ENCODE data around the gene MEGF9.

MEGF9 gene

DNA sequence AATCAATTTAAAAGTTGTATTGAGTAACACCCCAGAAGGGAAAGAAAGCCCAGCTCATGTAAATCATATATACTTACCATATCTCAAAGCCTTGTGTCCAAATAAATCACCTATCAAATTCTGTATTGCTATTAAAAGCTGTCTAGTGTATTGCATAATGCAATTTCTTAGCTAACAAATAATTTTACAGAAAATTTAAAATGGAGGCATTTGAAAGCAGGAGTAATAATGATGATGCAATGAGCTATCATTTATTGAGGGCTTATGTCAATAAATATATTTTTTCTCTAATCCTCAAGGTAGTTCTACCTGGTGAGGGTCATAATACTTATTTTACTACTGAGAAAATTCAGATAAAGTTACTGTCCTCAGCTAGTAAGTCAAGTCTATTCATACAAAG is 91.5 kb downstream of the MEGF9 start:
- DNase-seq (ENCODE audit: low spot score), result no peak

DNA sequence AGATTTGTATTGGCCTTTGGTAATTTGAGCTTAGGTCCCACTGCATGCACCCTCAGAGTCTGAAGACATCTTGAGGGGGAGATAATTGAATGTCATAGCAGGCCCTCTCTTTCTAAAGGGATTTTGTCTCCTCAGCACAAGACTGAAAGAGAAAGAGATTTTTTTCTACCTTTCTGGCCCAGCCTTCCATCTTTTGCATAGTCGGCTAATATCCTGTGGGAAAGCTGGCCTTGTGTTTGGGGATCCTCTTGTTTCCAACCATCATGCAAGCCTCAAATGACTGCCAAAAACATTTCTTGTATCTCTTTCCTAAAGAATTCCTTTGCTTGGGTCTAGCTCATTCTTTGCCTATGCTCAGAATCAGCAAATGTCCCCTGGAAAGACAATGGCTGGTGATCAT is 92.3 kb downstream of the MEGF9 start:
- no peak for DNase-seq (ENCODE audit: low spot score)

DNA sequence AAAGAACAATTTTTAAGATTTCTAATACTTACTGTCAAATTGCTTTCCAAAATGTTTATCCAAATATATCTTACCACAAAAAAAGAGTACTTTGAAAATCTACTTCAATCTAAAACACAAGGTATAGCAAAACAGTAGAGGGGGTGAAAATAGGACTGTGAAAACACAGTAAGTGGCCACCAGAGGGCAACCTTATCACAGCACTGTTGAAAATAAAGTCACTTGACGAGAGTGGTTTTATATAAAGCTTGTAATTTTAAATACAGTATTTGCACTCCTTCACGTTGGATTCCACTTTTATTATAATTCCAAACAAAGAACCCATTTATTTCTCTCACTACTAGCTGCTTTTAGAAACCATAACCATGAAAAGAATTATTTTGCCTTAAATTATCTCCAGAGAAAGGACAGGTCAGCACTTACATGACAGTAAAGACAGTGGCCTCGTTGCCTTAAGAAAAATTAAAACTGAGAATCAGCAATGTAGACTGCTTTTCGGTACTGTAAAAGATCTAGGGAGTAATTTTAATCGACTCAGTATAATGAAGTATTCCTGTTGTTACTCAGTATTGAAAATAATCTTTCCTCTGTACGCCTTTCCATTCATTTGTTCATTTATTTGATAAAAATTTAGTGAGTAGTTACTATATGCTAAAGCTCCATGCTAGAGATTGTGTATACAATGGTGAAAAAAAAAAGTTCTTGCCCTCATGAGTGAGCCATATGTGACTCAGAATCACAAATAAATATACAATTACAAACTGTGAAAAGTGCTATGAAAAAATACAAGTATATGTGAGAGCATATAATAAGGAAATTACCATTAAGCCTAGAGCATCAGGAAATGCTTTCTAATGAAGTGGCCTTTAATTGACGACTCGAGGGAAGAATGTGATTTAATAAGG is 94.3 kb downstream of the MEGF9 start:
- DNase-seq (ENCODE audit: low spot score), result peak; percentile 67

DNA sequence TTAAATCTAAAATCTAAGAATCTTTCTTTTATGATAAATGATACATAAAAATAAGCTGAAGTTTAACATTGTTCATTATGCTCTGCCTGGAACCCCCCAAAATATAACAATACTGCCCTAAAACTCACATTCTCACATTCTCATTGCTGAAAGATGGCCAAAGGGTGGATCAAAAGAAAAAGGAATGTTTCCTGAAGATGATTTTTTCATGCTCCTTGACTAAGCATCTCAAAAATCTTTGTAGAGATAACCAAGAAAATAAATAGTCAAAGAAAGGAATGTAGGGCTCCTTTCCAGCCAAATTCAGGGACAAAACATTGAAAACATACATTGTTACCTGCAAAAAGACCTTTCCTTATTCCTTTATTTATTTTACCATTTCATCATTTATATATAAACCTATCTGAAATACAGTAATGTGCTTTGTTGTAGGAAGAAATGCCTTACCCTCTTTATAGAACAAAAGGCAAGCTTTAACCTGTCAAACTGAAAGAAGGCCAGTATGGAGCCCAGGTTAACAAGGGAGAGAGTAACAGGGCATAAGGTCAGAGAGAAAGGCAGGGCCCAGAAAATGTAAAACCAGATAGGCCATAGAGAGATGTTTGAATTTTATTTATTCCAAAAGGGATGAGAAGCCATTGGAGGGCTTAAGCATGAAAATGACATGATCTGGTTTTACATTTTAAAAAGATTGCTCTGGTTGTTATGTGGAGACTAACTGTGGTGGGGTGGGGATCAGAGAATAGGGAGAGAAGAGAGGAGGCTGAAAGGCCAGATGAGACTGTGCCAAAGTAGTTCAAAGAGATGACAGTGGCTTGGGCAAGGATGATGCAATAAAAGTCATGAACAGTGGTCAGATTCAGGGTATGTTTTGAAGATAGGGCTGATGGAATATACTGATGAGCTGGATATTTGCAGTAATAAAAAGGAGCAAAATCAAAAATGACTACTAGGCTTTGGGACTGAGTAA is 97.0 kb downstream of the MEGF9 start:
- DNase-seq (ENCODE audit: low spot score), result peak; percentile 67

DNA sequence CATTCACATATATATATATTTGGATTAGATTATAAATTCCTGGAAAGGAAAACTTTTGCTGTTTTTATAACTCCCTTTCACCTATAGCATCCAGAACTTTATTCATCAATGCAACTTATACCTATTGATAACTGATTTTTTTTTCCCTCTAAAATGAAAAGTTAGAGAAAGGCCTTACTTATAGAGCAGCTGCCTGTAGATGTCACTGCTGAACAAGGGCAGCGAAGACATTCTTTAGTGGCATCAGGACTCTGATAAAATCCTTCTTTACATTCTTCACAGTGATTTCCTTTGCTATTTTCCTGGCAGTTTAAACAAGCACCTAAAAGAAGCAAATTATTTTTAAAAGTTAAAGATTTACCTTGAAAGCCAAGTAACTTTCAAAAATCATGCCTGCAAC is 102.1 kb downstream of the MEGF9 start:
- no peak for DNase-seq (ENCODE audit: low spot score)

DNA sequence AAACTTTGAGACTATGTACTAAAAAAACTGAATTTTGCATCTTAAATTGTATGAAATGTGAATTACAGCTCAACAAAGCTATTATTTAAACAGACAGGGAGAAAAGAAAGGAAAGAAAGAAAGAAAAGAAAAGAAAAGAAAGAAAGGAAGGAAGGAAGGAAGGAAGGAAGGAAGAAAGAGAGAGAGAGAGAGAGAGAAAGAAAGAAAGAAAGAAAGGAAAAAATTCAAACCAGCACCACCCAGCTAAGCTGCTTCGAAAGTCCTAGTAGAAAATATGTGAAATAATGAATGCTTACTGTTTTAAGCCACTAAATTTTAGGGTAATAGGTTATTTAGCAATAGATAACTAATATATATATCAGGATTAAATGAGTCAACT is 102.6 kb downstream of the MEGF9 start:
- no peak for DNase-seq (ENCODE audit: low spot score)

DNA sequence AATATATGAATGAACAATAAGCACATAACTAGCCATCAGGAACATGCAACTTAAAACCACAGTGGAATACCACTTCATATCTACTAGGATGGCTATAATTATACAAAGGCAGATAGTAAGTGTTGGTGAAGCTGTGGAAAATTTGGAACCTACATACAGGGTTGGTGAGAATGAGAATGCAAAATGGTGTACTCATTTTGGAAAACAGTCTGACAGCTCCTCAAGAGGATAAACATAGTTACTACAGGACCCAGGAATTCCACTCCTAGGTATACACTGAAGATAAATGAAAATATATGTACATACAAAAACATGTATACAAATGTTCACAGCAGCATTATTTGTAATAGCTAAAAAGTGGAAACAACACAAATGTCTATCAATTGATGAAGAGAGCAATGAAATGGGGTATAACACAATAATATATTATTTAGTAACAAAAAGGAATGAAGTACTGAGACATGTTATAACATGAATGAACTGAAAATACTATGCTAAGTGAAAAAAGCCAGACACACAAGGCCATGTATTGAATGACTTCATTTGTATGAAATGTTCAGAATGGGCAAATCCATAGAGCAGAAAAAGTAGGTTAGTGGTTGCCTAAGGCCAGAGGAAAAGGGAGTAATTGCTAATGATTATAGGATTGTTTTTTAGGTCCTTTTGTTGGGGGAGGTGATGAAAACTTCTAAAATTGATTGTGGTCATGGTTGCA is 103.1 kb downstream of the MEGF9 start:
- no peak for DNase-seq (ENCODE audit: low spot score)

DNA sequence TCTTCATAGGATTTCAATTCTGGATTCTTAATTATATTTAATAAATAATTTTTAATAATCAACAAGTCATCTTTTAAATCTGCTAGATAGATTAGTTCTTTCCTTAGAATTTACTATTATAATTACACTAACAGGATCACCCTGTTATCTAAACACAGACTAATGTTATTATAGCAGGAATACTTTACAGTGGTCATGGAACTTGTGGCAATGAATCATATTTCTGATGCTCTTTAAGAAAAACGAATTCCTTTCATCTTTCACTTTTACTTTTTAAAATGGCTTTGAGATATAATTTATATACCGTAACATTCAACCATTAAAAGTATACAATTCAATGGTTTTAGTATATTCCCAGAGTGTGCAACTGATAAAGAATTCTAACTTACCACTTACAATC is 104.6 kb downstream of the MEGF9 start:
- DNase-seq (ENCODE audit: low spot score), result no peak

DNA sequence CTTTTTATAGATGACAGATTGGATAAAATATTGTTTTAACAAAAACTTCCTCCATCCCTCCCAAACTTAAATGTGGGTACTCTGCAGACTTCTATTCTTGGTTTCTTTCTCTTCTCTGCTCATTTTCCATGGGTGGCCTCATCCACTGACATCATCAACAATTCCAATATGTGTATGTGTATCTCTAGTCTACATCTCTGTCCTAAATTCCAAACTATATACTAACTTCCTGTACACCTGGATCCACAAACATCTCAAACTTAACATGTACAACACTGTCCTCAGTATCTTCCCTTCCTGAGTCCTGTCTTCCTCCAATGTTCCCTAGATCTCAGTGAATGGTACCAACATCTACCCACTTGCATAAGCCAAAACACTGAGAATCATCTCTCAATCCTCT is 105.8 kb downstream of the MEGF9 start:
- no peak for DNase-seq (ENCODE audit: low spot score)

DNA sequence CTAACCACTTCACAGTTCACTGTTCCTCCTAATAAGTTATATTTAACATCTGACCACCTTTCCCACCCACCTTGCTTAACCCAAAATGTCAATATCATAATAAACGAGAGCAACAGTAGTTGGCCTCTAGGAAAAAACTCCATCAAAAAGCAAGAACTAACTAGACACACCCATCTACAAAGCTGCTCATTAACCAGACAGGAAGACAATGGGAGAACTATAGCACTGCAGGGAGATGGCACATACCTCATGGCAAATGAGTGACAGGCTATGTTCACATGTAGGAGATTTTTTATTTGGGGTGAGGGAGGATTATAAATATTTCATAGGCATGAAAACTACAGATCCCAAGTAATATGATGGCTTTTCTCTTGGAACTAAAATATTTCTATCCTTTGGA is 110.7 kb downstream of the MEGF9 start:
- peak; percentile 68 for DNase-seq (ENCODE audit: low spot score)

DNA sequence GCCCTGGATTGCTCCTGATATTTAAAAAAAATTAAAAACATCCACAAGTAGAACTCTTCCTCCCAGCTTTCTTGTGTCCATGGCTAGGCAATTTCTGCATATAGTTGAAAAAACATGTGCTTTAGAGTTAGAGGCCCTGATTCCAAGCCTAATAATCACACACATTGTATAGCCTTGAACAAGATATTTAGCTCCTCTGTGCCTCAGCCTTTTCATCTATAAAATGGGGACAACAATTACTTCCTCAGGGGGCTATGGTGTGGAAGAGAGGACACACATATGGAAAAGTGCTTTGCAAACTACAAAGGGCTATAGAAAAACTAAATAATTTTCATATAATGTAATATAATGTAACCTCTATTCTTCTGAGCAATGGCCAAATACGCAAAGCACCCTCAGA is 111.3 kb downstream of the MEGF9 start:
- DNase-seq (ENCODE audit: low spot score), result no peak

DNA sequence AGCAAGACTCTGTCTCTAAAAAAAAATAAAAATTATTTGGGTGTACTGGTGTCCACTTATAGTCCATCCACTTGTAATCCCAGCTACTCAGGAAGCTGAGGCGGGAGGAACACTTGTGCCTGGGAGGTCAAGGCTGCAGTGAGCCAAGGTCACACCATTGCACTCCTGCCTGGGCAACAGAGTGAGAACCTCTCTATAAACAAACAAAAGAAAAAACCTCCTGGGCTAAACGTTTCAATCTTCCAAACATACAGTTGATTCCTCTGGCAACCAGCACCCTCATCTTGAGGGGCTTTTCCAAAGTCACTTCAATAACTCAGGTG is 120.4 kb downstream of the MEGF9 start:
- DNase-seq (ENCODE audit: low spot score), result no peak

DNA sequence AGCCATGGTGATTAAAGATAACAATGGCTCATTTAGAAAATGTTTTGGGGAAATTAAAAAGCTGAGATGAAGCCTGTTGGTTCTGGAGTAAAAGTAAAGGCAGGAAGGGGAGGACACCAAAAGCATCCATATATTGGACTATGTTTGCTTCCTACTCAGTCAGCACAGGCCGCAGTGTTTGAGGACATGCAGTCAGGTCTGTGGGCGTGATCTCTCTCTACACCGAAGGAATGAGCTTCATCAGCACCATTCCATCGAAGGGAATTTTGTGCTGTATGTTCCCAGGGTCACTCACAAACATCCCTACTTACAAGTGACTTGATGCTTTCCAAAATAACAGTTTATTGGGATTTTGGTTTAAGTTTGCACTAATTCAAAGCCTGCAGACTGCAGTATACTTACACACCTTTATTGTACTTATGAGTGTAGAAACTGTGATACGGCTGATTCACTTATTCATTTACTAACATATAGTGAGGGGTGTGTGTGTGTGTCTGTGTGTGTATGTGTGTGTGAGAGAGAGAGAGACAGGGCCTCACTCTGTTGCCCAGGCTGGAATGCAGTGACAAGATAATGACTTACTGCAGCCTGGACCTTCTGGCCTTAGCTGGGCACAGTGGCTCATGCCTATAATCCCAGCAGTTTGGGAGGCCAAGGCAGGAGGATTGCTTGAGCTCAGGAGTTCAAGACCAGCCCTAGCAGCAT is 120.9 kb downstream of the MEGF9 start:
- DNase-seq (ENCODE audit: low spot score), result no peak

DNA sequence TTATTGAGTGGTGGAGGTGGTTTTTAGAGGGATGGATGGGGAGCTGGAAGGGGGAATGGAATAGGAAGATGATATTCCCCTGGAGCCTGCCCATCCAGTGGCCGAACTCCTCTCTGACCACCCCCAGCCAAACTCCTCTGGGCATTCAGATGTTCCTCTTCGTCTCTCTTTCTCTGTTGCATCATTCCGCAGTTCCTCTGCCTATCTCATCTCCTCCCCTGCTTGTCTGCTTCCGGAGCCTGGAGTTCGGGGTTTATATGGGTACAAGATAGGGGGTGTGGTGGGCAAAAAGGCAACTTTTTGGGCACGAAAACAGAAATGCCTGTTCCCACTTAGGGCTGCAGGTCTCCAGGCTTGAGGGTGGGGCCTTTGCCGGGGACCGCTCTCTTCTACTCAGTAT is 122.1 kb downstream of the MEGF9 start:
- no peak for DNase-seq (ENCODE audit: low spot score)

DNA sequence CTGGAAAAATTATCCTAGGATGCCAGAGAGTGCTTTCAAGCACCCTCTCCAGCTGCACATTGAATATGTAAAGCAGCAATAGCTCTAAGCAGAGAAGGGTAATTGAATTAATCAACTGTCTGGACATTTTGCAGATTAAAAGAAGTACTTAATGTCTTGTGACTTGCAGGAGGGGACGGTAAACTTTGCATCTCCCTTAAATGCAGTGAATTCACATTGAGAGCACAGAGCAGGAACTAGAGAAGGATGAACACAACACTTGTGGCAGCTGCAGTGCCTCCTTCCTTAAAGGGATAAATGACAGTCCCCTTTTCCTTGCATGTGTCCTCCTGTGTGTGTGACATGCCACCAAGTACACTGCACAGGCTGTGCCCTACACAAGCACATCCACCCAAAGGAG is 126.9 kb downstream of the MEGF9 start:
- no peak for DNase-seq (ENCODE audit: low spot score)

DNA sequence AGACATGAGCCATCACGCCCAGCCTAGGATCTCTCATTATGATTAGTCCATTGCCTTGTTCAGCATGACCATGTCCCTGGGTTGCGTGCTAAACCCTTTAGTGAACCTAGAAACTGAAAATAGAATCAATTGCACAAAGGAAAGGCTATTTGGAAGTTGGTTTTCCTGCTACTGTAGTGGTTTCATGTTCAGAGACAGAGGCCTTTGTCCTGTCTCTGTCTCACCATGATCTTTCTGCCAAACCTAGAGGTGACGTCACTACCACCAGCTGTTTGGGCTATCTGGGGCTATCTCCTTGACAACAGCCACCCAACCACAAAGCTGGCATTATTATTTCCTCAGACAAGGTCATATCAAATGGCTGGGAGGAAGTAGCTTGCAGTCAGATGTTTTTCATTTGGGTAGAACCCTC is 130.3 kb downstream of the MEGF9 start:
- peak; percentile 86 for DNase-seq (ENCODE audit: low spot score)

DNA sequence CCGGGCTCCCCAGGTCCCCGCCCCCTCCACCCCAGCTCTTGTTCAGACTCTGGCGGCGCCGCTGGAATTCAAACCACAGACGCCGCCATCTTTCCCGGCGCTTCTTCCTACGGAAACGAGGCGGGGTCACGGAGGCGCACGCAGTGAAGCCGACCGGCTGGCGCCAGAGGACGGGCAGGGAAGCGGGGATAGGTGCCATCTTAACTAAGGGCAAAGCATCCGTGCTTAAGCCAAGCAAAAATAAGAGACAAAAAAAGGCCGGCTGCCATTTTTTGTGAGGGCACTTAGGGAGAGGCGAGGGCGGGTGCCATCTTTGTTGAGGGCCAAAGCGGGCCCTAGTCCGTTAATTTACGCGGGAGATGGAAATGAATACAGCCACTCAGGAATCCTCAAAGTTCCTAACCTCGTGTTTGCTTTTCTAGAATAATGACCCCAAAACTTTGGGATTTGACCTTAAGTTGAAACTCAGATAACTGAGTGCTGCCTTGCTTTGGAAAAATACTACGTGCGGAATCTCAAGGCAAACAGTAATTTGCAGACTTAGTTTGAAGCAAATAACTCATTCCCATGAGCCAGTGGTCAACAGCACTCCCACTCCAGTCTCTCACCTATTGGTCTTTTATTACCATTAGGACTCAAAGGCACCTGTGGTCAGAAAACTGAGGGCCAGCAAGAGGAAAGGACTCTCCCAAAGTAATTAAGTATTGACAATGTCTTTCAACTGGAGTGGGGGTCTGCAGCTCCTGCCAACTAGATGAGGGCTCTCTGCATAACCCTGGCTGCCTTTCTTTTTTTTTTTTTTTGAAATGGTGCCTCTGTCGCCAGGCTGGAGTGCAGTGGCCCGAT is 134.0 kb downstream of the MEGF9 start, which contains the start of gene CDK5RAP2:
CDK5RAP2 (minus strand) TSS at position 117 of the 846 bp plus-strand sequence. CDS start 189 bp downstream, outside the sequence.
- DNase-seq (ENCODE audit: low spot score), result peak; percentile 99

DNA sequence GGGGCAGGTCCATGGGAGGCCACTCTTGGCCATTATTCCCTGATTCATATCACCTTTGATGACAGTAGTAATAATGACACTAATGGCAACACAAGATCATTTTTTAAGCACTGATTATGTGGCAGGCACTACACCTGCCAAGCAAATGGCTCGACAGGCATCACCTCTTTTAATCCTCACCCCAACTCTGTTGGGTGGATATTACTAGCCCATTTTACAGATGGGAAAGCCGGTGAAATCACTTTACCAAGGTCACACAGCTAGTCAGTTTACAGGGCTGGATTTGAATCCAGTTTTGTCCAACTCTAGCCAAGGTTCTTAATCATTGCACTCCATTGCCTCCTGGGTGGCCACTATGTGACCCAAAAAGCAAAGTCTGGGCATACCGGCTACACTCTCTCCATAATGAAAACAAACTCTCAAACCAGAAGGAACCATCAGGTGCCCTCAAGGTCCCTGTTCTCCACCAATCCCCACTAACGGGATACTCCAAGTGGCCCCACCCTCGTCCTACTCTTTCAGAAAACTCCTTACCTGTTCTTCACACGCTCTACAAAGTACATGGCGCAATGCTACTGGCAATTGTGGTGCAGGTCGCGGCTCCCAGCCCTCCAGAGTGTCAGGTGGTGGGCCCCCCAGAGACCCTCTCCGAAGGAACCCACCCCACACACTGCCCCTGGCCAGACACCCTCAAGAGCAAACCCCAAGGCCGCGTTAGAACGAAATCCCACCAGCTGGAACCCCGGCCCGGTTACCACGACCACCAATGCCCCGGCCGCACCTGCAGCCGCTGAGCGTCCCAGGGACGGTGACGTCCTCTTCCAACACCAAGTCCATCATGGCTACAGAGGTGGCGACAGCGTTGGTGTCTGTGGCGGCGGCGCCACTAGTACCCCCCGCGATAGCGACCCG is 134.9 kb downstream of the MEGF9 start:
- DNase-seq (ENCODE audit: low spot score), result peak; percentile 46

DNA sequence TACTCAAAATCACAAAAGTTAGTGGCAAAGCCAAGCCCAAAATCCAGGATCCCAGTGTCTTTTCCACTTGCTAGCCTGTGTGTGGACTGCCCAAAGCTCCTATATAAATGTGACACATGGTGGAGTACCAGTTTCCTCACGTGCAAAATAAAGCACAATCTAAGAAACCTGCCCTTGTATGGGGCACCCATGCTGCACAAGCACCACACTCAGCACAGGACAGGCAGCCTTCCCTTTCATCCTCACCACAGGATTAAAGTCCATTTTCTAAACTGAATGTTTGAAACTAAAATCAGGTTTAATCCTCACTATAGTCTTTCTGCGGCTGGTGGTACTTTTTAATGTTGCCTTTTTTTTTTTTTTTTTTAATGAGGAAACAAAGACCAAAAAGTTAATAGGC is 139.8 kb downstream of the MEGF9 start:
- DNase-seq (ENCODE audit: low spot score), result peak; percentile 42

DNA sequence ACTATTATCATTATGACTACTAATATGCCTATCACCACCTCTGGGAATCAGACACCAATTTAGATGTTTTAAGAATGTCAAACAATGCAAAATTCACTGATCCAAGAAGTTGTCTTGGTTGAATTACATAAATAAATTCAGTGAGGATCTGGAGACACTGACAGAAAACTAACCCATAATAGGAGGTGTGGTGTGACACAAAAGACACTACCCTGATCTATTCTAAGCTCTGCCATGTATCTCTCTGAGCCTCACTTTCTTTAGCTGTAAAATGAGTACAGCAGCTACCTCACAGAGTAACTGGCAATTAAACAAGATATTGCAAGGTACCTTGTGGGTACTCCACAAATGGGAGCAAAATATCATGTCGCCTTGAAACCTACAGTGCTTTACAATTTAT is 141.8 kb downstream of the MEGF9 start:
- no peak for DNase-seq (ENCODE audit: low spot score)

Measured in SW480 (cell line).